Measurements from ENCODE around the gene ZNF296.

- TF ChIP-seq, protein P1, sequence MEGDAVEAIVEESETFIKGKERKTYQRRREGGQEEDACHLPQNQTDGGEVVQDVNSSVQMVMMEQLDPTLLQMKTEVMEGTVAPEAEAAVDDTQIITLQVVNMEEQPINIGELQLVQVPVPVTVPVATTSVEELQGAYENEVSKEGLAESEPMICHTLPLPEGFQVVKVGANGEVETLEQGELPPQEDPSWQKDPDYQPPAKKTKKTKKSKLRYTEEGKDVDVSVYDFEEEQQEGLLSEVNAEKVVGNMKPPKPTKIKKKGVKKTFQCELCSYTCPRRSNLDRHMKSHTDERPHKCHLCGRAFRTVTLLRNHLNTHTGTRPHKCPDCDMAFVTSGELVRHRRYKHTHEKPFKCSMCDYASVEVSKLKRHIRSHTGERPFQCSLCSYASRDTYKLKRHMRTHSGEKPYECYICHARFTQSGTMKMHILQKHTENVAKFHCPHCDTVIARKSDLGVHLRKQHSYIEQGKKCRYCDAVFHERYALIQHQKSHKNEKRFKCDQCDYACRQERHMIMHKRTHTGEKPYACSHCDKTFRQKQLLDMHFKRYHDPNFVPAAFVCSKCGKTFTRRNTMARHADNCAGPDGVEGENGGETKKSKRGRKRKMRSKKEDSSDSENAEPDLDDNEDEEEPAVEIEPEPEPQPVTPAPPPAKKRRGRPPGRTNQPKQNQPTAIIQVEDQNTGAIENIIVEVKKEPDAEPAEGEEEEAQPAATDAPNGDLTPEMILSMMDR (conservative IDR thresholded peaks at IDR 0.05; ENCODE audit: low read length): no peak
- TF ChIP-seq EZH2phosphoT487 (IDR thresholded peaks at IDR 0.05; ENCODE audit: borderline replicate concordance, low read depth, low read length): no peak
Observed at GRCh38 chr19:45058622-45059159, 17.6 kb downstream of the ZNF296 start.

Data from OCI-LY7 (cell line).